ENCODE measurements around the gene TLE5.
"Not testable (repeated sequence)": the region's sequence is repeated elsewhere in the genome, so short reads cannot be mapped to it uniquely, and the experiment has no call there.

The TLE5 gene

GRCh38 chr19:3096267-3096901 is 34.1 kb upstream of the TLE5 start:
- no peak for DNase-seq (ENCODE audit: low spot score)

DNA sequence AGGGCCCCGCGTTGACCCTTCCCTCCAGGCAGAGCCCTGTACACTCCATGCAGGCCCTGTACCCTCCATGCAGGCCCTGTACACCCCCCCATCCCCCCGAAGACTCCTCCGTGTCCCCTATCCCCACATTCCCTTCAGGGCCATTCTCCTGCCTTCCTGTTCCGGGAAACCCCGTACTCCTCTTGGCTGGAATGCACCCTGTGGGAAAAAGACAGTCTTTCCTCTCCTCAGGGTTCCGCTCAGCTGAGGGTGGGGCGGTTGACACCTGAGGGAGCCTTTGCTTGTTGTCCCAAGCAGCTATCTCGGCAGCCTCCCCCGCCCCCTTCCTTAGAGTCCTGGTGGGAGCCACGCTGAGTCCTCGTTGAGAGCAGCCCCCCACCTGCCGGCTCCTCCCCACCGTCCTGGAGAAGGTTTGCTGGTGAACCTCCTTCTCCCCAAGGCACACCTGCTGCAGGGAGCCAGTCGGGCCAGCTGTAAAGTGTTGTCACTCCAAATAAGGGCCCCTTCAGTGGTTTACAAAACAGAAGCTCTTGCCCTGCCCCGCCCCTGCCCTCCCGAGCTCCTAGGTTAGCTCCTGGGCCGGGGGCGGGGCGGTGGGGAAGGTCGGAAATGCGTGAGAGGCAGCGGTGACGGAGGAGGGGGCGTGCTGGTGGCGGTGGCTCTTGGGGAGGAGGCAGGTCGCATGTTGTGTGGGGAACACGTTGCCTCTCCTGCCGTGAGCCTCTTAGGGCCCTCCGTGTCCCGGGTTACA is 33.3 kb upstream of the TLE5 start:
- DNase-seq (ENCODE audit: low spot score): peak; percentile 9

GRCh38 chr19:3094601-3095440 is 32.5 kb upstream of the TLE5 start:
- DNase-seq (ENCODE audit: low spot score): peak; percentile 11

DNA sequence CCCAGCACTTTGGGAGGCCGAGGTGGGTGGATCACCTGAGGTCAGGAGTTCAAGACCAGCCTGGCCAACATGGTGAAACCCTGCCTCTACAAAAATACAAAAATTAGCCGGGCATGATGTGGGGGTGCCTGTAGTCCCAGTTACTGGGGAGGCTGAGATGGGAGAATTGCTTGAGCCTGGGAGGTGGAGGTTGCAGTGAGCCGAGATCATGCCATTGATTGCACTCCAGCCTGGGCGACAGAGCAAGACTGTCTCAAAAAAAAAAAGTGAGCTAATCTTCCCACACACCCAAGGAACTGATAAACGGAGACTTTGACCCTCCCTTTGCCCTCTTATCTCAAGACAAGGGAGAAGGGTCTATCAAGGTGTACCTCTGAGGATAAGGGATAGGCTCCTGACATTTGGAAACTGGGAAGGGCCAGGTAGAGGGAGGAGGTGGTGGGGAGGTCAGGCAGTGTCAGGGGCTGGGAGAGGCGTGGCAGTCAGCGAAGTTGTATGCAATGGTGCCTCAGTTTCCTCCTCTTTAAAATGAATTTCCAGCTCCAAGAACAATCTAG is 27.1 kb upstream of the TLE5 start:
- DNase-seq (ENCODE audit: low spot score): not testable (repeated sequence)

DNA sequence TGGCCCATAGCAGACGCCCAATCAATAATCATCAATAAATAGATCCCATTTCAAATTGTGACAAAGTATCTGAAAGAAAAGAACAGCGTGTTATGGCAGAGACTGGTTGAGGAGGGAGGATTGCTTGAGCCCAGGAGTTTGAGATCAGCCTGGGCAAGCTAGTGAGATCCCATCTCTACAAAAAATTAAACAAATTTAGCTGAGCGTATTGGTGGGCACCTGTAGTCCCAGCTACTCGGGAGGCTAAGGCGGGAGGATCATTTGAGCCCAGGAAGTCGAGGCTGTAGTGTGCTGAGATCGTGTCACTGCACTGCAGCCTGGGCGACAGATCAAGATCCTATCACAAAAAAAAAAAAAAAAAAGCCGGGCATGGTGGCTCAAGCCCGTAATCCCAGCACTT is 25.5 kb upstream of the TLE5 start:
- DNase-seq (ENCODE audit: low spot score): no peak

- no peak for DNase-seq (ENCODE audit: low spot score)
Measured at GRCh38 chr19:3084943-3085342, 22.6 kb upstream of the TLE5 start.

- no peak for DNase-seq (ENCODE audit: low spot score)
Measured at GRCh38 chr19:3083964-3084363, 21.7 kb upstream of the TLE5 start.

DNA sequence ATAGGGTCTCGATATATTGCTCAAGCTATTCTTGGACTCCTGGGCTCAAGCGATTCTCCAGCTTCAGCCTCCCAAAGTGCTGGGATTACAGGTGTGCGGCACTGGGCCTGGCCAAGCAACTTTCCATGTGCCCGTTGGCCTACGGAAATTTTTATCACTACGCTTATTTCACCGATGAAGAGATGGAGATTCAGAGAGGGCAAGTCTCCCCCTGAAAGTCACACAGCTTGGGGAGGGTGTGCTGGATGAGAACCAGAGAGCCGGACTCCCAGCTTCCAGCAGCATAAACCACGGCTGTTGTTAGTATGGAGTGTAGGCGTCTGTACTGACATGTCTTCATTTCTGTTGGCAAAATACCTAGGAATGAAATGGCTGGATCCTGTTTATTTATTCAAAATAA is 20.0 kb upstream of the TLE5 start:
- DNase-seq (ENCODE audit: low spot score): no peak

DNA sequence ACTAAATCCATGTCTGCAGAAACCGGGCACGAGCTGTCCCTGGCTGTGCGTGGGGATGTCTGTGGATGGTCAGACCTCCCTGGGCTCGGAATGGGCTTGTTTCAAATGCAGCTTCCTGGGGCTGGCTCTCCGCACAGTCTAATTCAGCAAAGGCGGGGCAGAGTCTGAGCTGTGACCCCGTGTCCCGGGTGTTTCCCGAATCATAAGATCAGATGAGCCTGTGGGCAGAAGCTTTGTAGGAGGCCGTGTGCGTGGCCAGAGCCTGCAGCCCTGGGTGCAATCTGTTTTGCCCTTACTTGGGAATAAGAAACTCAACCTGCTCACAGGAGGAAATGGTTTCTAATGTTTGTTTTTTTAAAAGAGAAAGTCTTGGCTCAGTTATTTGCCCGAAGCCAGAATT is 18.0 kb upstream of the TLE5 start:
- no peak for DNase-seq (ENCODE audit: low spot score)

DNA sequence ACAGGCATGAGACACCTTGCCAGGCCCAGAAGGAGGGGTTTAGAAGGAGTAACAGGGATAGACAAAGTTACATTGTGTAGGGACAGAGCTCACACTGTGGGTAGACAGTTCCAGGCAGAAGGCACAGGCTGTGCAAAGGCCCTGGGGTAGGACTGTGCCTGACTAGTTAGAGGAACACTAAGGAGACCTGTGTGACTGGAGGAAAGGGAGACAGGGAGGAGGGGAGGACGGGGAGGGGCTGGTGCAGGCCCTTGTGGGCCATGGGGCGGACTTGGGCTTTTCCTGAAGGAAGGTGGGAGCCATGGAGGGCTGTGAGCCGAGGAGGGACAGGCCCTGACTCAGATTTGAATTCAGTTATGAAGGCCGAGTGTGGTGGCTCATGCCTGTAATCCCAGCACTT is 17.3 kb upstream of the TLE5 start:
- DNase-seq (ENCODE audit: low spot score): no peak

GRCh38 chr19:3075605-3076431 is 13.5 kb upstream of the TLE5 start:
- peak; percentile 72 for DNase-seq (ENCODE audit: low spot score)

DNA sequence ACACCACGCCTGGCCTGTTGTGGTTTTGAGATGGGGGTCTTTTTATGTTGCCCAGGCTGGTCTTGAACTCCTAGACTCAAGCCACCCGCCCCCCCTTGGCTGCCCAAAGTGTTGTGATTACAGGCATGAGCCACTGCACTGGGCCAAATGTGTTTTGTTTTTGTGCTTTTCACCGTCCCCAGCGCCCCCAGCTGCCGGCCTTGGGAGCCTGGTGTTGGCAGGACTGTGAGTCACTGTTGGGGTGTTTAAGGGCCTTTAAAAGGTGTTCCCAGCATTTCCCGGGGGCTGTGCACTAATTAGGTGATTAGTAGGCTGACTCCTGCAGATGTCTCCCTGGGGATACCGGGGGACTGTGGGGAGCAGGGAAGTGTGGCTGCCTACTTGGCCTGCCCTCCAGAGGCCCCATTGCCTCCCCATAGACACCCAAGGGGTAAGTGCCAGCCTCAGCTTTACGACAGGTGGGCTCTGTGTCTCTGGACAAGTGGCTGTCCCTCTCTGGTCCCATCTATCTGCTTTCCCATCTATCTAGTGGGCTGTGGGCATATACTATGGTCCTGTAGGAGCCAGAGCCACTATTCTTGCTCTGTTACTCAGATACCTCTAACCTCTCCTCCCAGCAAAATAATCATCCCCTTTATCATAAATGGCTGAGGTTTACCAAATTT is 11.8 kb upstream of the TLE5 start:
- no peak for DNase-seq (ENCODE audit: low spot score)

DNA sequence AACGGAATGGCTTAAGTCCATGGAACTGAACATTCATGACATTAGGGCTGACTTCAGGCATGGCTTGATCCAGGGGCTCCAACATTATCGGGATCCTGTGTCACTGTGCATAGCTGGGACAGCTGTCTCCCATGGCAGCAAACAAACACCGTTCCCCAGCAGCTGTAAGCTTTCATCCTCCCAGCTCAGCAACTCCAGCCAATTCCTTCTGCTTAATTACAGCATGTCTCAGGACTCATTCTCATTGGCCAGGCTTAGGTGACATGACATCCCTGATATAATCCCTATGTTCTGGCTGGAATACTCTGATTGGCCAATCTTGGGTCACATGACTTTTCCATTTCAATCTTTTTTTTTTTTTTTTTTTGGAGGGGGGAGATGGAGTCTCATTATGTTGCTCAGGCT is 10.9 kb upstream of the TLE5 start:
- no peak for DNase-seq (ENCODE audit: low spot score)

- DNase-seq (ENCODE audit: low spot score): no peak
Measured at GRCh38 chr19:3071768-3072167, 9.5 kb upstream of the TLE5 start.

DNA sequence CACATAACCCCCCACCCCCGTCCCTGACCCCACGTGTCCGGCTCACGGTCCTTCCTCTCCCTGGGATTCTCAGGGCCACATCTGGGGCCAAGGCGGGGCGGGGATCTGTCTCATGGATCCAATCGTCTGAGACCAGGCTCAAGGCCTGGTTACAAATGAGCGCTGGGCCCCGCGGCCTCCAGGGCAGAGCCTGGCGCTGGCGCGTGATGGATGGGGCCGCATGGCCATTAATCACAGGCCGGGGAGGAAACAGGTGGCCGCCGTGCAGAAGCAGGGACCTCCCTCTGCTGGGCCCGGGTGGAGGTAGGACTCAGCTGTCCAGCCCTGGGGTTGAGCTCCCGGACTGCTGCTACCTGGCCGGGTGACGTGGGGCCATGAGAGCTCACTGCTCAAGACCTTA is 5.8 kb upstream of the TLE5 start:
- no peak for DNase-seq (ENCODE audit: low spot score)

GRCh38 chr19:3067563-3067962 is 5.3 kb upstream of the TLE5 start:
- no peak for DNase-seq (ENCODE audit: low spot score)

DNA sequence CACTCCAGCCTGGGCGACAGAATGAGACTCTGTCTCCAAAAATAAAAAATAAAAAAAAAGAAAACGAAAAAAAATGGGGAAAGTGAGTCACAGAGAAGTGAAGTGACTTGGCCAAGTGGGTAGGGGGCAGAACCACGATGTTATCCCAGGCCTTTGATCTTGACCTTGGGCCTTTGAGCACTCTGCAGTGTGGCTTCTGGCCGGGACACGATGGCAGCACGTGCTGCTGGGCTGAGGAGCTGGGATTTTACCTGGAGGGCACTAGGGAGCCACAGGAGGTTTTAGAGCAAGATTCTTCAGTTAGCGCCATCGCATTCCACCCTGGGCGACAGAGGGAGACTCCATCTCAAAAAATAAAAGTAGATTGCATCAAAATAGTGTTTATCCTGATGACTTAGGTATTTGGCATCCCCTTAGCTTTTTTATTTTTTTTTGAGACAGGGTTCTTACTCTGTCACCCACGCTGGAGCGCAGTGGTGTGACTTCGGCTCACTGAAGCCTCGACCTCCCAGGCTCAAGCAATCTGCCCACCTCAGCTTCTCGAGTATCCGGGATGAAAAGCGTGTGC is 4.3 kb upstream of the TLE5 start:
- no peak for DNase-seq (ENCODE audit: low spot score)

GRCh38 chr19:3065675-3066357 is 3.5 kb upstream of the TLE5 start:
- DNase-seq (ENCODE audit: low spot score): no peak

- DNase-seq (ENCODE audit: low spot score): no peak
Measured at GRCh38 chr19:3064011-3064330, 1.7 kb upstream of the TLE5 start.
